H1 (cell line): Measurements from ENCODE around the gene PRLHR. TPM values are rescaled to one million over a fixed set of nuclear protein-coding genes. Genes with fewer than 3 reads are reported as not detected.

Experiments used
- CTCF ChIA-PET: fragments of 300-600 bp; sonication (Branson Sonifier 250); formaldehyde crosslinking; loops from one replicate; lab custom pipeline; 2021; ENCODE audit not compliant: partially characterized antibody; lab: Charles Lee
- POLR2A ChIA-PET: fragments of 300-600 bp; sonication (Branson Sonifier 250); formaldehyde crosslinking; loops from one replicate; lab custom pipeline; 2021; ENCODE audit warnings: inconsistent platforms; ENCODE audit not compliant: partially characterized antibody; lab: Charles Lee
- DNase-seq, 2 experiments: peaks; one replicate each; pipeline versions ENCODE4 v3.0.0 to v3.0.0-alpha.2; 2010 to 2022; ENCODE audit warnings: low spot score in 2 of 2, low read depth in 1 of 2, mixed read lengths in 1 of 2
- FAIRE-seq: peaks from 2 replicates; lab custom pipeline; 2011; peaks lifted over from hg19 to GRCh38; lab: Jason Lieb, UNC
- H2AFZ ChIP-seq: 2 replicates; pipeline ENCODE4 v1.8.1; 2012; ENCODE audit warnings: low read length, inconsistent platforms
- H2AK5ac ChIP-seq: 2 replicates; pipeline ENCODE4 v1.6.1; 2013; ENCODE audit warnings: low read depth, low read length
- H2BK120ac ChIP-seq: replicated peaks from 2 replicates; pipeline ENCODE3; 2013; ENCODE audit warnings: low read depth, low read length, inconsistent platforms
- H2BK12ac ChIP-seq: 2 replicates; pipeline ENCODE4 v1.6.1; 2013; ENCODE audit warnings: low read depth, low read length
- H2BK15ac ChIP-seq: 2 replicates; pipeline ENCODE4 v1.6.1; 2013; ENCODE audit warnings: low read length
- H2BK20ac ChIP-seq: 2 replicates; pipeline ENCODE4 v1.6.1; 2013; ENCODE audit warnings: low read length
- H2BK5ac ChIP-seq: 2 replicates; pipeline ENCODE4 v1.6.1; 2013; ENCODE audit warnings: low read depth, low read length
- H3K14ac ChIP-seq: 2 replicates; pipeline ENCODE4 v1.6.1; 2013; ENCODE audit warnings: inconsistent platforms; ENCODE audit not compliant: insufficient read length
- H3K18ac ChIP-seq: 2 replicates; pipeline ENCODE4 v1.6.1; 2013; ENCODE audit warnings: low read length; ENCODE audit errors: extremely low read depth
- H3K23ac ChIP-seq: 2 replicates; pipeline ENCODE4 v1.6.1; 2013; ENCODE audit warnings: inconsistent platforms; ENCODE audit not compliant: insufficient read length
- H3K23me2 ChIP-seq: 2 replicates; pipeline ENCODE4 v1.6.1; 2013; ENCODE audit warnings: low read depth, low read length
- H3K27ac ChIP-seq: 2 replicates; pipeline ENCODE4 v1.6.1; 2011; ENCODE audit warnings: low read depth, low read length, inconsistent platforms
- H3K27me3 ChIP-seq, 4 experiments: replicated peaks in 1 of 4; 1 replicate in 1 of 4; 2 replicates in 3 of 4; pipeline versions ENCODE4 v1.6.1 to v1.8.1; 2011 to 2013; ENCODE audit warnings: low read length in 3 of 4, mild to moderate bottlenecking in 3 of 4, inconsistent platforms in 2 of 4, mixed read lengths in 2 of 4, moderate library complexity in 1 of 4; ENCODE audit not compliant: control insufficient read depth in 3 of 4, insufficient read depth in 3 of 4; ENCODE audit errors: extremely low read depth in 1 of 4
- H3K36me3 ChIP-seq, 4 experiments: 2 replicates each; pipeline versions ENCODE4 v1.6.1 to v1.8.1; 2011 to 2013; ENCODE audit warnings: mild to moderate bottlenecking in 4 of 4, low read length in 3 of 4, moderate library complexity in 2 of 4, control low read depth in 1 of 4, inconsistent platforms in 1 of 4; ENCODE audit not compliant: insufficient read depth in 4 of 4, control insufficient read depth in 2 of 4
- H3K4ac ChIP-seq: replicated peaks from 2 replicates; pipeline ENCODE3; 2013; ENCODE audit warnings: low read length, low read depth, mixed read lengths, inconsistent platforms; ENCODE audit not compliant: insufficient read length
- H3K4me1 ChIP-seq, 4 experiments: replicated peaks in 1 of 4; 1 replicate in 1 of 4; 2 replicates in 3 of 4; pipeline versions ENCODE4 v1.6.1 to v1.8.1; 2011 to 2013; ENCODE audit warnings: low read length in 3 of 4, inconsistent platforms in 2 of 4, mixed read lengths in 1 of 4; ENCODE audit not compliant: insufficient read depth in 4 of 4, control insufficient read depth in 3 of 4
- H3K4me2 ChIP-seq, 2 experiments: 2 replicates each; pipeline versions ENCODE4 v1.6.1 to v1.8.1; 2011 to 2013; ENCODE audit warnings: low read depth in 2 of 2, low read length in 2 of 2, control low read depth in 1 of 2, inconsistent platforms in 1 of 2, mild to moderate bottlenecking in 1 of 2; ENCODE audit not compliant: insufficient read depth in 1 of 2
- H3K4me3 ChIP-seq, 4 experiments: fragments of 200-600, 300-600 bp in 1 of 4; sonication (generic), shearing (Covaris generic), sonication (Bioruptor Twin) in 1 of 4; 2 replicates each; pipeline versions ENCODE4 v1.5.1 to v1.8.1; 2011 to 2016; ENCODE audit warnings: low read length in 4 of 4, low read depth in 3 of 4, control low read depth in 2 of 4, inconsistent platforms in 2 of 4, mild to moderate bottlenecking in 2 of 4, mixed read lengths in 1 of 4, moderate library complexity in 1 of 4; ENCODE audit not compliant: insufficient read depth in 2 of 4; ENCODE audit errors: extremely low read depth in 1 of 4
- H3K56ac ChIP-seq: replicated peaks from 2 replicates; pipeline ENCODE3; 2013; ENCODE audit warnings: low read depth, mild to moderate bottlenecking, mixed read lengths, low read length, inconsistent platforms; ENCODE audit not compliant: insufficient read length
- H3K79me1 ChIP-seq: 2 replicates; pipeline ENCODE4 v1.6.1; 2013; ENCODE audit warnings: low read depth, low read length, control low read depth
- H3K79me2 ChIP-seq, 2 experiments: 2 replicates each; pipeline versions ENCODE4 v1.6.1 to v1.8.1; 2012 to 2013; ENCODE audit warnings: low read length in 2 of 2, mild to moderate bottlenecking in 2 of 2, inconsistent platforms in 1 of 2; ENCODE audit not compliant: insufficient read depth in 2 of 2, control insufficient read depth in 1 of 2
- H3K9ac ChIP-seq, 4 experiments: replicated peaks in 1 of 4; 1 replicate in 1 of 4; 2 replicates in 3 of 4; pipeline versions ENCODE4 v1.6.1 to v1.8.1; 2011 to 2013; ENCODE audit warnings: low read depth in 3 of 4, low read length in 3 of 4, control low read depth in 2 of 4, mild to moderate bottlenecking in 2 of 4, moderate library complexity in 2 of 4, inconsistent platforms in 1 of 4; ENCODE audit errors: extremely low read depth in 1 of 4
- H3K9me3 ChIP-seq, 2 experiments: 2 replicates each; pipeline versions ENCODE4 v1.6.1 to v1.8.1; 2012 to 2013; ENCODE audit warnings: mild to moderate bottlenecking in 2 of 2, moderate library complexity in 2 of 2, control low read depth in 1 of 2, inconsistent platforms in 1 of 2, low read depth in 1 of 2, low read length in 1 of 2, mixed read lengths in 1 of 2; ENCODE audit not compliant: insufficient read depth in 2 of 2
- H4K20me1 ChIP-seq, 2 experiments: replicated peaks in 1 of 2; 2 replicates each; pipeline versions ENCODE3 to v1.8.1; 2011 to 2013; ENCODE audit warnings: inconsistent platforms in 2 of 2, low read length in 2 of 2, mild to moderate bottlenecking in 1 of 2; ENCODE audit not compliant: insufficient read depth in 2 of 2, control insufficient read depth in 1 of 2
- H4K5ac ChIP-seq: 2 replicates; pipeline ENCODE4 v1.6.1; 2013; ENCODE audit warnings: low read length, low read depth, mixed read lengths, inconsistent platforms; ENCODE audit not compliant: insufficient read length
- H4K8ac ChIP-seq: 2 replicates; pipeline ENCODE4 v1.8.0; 2013; ENCODE audit warnings: mild to moderate bottlenecking, moderate library complexity, low read length, inconsistent platforms; ENCODE audit not compliant: insufficient read depth; ENCODE audit errors: extremely low read depth
- H4K91ac ChIP-seq: replicated peaks from 2 replicates; pipeline ENCODE3; 2013; ENCODE audit warnings: low read length, mixed read lengths, inconsistent platforms; ENCODE audit not compliant: insufficient read length
- CTCF ChIP-seq, 3 experiments: IDR thresholded peaks; 1 replicate in 2 of 3; 2 replicates in 1 of 3; pipeline versions ENCODE4 v1.5.1 to v1.6.1; 2011; ENCODE audit warnings: low read length in 3 of 3, mild to moderate bottlenecking in 3 of 3, inconsistent platforms in 2 of 3, low read depth in 1 of 3, moderate library complexity in 1 of 3; ENCODE audit not compliant: insufficient read depth in 1 of 3; ENCODE audit errors: control extremely low read depth in 1 of 3
- GABPA ChIP-seq: IDR thresholded peaks from 2 replicates; pipeline ENCODE4 v1.6.1; 2011; ENCODE audit warnings: mild to moderate bottlenecking, low read length, moderate library complexity, borderline replicate concordance; ENCODE audit not compliant: insufficient read depth
- HDAC6 ChIP-seq: IDR thresholded peaks from one replicate; pipeline ENCODE4 v1.7.1; 2012; ENCODE audit warnings: low read depth, mild to moderate bottlenecking, inconsistent platforms, low read length, moderate library complexity
- JUN ChIP-seq: IDR thresholded peaks from 2 replicates; pipeline ENCODE4 v1.6.1; 2011; ENCODE audit warnings: low read depth, mild to moderate bottlenecking, improper control_type of control experiment, low read length
- RBBP5 ChIP-seq: IDR thresholded peaks from 2 replicates; pipeline ENCODE4 v1.7.1; 2012; ENCODE audit warnings: low read depth, mild to moderate bottlenecking, inconsistent platforms, low read length, moderate library complexity, borderline replicate concordance
- RNF2 ChIP-seq: fragments of 200-900, 300-1000 bp; sonication (generic); IDR thresholded peaks from 2 replicates; pipeline ENCODE4 v1.7.1; 2016; ENCODE audit warnings: borderline replicate concordance, low read depth, mild to moderate bottlenecking, antibody characterized with exemption, low read length; ENCODE audit not compliant: poor library complexity, severe bottlenecking; ENCODE audit errors: missing control alignments
- SP2 ChIP-seq: IDR thresholded peaks from 2 replicates; pipeline ENCODE4 v1.6.1; 2012; ENCODE audit warnings: mild to moderate bottlenecking, low read length, inconsistent platforms
- SRF ChIP-seq: IDR thresholded peaks from 2 replicates; pipeline ENCODE4 v1.6.1; 2011; ENCODE audit warnings: mild to moderate bottlenecking, low read depth, low read length, moderate library complexity
- TAF7 ChIP-seq: optimal IDR thresholded peaks from 2 replicates; pipeline ENCODE3; 2011; ENCODE audit warnings: low read depth, mild to moderate bottlenecking, inconsistent platforms, low read length, moderate library complexity, borderline replicate concordance
- TEAD4 ChIP-seq: IDR thresholded peaks from 2 replicates; pipeline ENCODE4 v1.6.1; 2012; ENCODE audit warnings: low read depth, low read length, inconsistent platforms, mixed read lengths
- WGBS, 2 experiments: shearing (Covaris generic) in 1 of 2; methylation state at CpG; one replicate each; pipeline versions ENCODE4 v1.1.6 to v1.1.7; 2013 to 2015; ENCODE audit warnings: low lambda C conversion rate in 2 of 2, mixed read lengths in 2 of 2, inconsistent platforms in 1 of 2, low coverage in 1 of 2, missing lambda C conversion rate in 1 of 2; ENCODE audit not compliant: insufficient replicate concordance in 2 of 2, insufficient coverage in 1 of 2, insufficient read length in 1 of 2; ENCODE audit errors: extremely low coverage in 1 of 2, missing lambda C conversion rate in 1 of 2; 5-methylcytosine and 5-hydroxymethylcytosine counted together
- polyA plus RNA-seq, 7 experiments: library from polyadenylated mRNA; depleted of rRNA in 3 of 7; stranded (reverse) in 5 of 7; unstranded in 2 of 7; fragments of >200 nt in 5 of 7; fragments of 200-250 nt in 2 of 7; gene quantifications; 1 replicate in 5 of 7; 2 replicates in 1 of 7; 4 replicates in 1 of 7; pipeline versions ENCODE4 v1.2.1 to v1.2.3, GENCODE V29; 2011 to 2013; ENCODE audit warnings: missing spikeins in 2 of 7, mixed read lengths in 2 of 7
- total RNA-seq: library from RNA; stranded (reverse); fragmentation: NEBNext Ultra II Directional; extraction: Animal tissue kit (Norgen Biotek cat#: 25700); gene quantifications from 2 replicates; pipeline ENCODE4 v1.2.1, GENCODE V29; 2021

PRLHR gene
- total and polyA plus RNA-seq, 2 of the 8 experiments (the other 6 are each of a cell fraction or from before 2014, with no cell fraction given) = not detected

GRCh38 chr10:118569241-118569881 is 26.1 kb downstream of the PRLHR start:
- no peaks in the 10 kb centered on the region for H3K36me3 ChIP-seq
- H3K9me3 ChIP-seq = no peaks in the 10 kb centered on the region
- H3K4me3 ChIP-seq = no peak overlapping the region
- H3K14ac ChIP-seq = no peak overlapping the region
- no peak overlapping the region for H4K5ac ChIP-seq
- no peak overlapping the region for H3K4ac ChIP-seq
- CTCF ChIA-PET = interaction anchor here (0.6 to 5.1 kb wide), 38 partner anchors 10 to 290 kb away, joined by 3 to 65 read pairs (median 4); no protein-coding TSS in a partner anchor
- no peak for DNase-seq
- H3K4me2 ChIP-seq = no peak overlapping the region
- H4K8ac ChIP-seq = no peak overlapping the region
- H3K79me1 ChIP-seq = no peaks in the 10 kb centered on the region
- H2AK5ac ChIP-seq = no peak overlapping the region
- H3K23me2 ChIP-seq = no peaks in the 10 kb centered on the region
- H3K79me2 ChIP-seq = no peaks in the 10 kb centered on the region
- H4K91ac ChIP-seq = no peak overlapping the region
- H3K9ac ChIP-seq = no peak overlapping the region
- H2BK20ac ChIP-seq = no peak overlapping the region
- H2BK15ac ChIP-seq = no peak overlapping the region
- no peak overlapping the region for H2BK5ac ChIP-seq
- FAIRE-seq = no peak
- no peaks in the 10 kb centered on the region for H4K20me1 ChIP-seq
- no peak overlapping the region for H3K56ac ChIP-seq
- H2AFZ ChIP-seq = 0 out of 2 replicates have a peak overlapping the region, but pooled peaks have one; percentile 66
- H3K27me3 ChIP-seq = no peaks in the 10 kb centered on the region; a peak in 1 of 7 replicates
- H3K4me1 ChIP-seq = peaks cover 0 to 7% (median 2%) of the 10 kb centered on the region in 4 experiments; a peak in 3 of 7 replicates
- 93% methylated on average over 8 of the region's 8 CpGs; no CpG with 5 or more reads in 1 of the 2 experiments for WGBS, 2 experiments
- H2BK12ac ChIP-seq = no peak overlapping the region
- no peak overlapping the region for H2BK120ac ChIP-seq
- POLR2A ChIA-PET = interaction anchor here (1.1 kb wide), 1 partner anchor 144 kb away, joined by 3 read pairs; no protein-coding TSS in a partner anchor
- H3K27ac ChIP-seq = no peak overlapping the region
- H3K18ac ChIP-seq = no peak overlapping the region
- no peak overlapping the region for H3K23ac ChIP-seq
- no peak for TF ChIP-seq SRF
- no peak for TF ChIP-seq HDAC6
- no peak for TF ChIP-seq GABPA
- TF ChIP-seq TAF7 = no peak
- no peak for TF ChIP-seq TEAD4
- TF ChIP-seq RNF2 = no peak
- no peak for TF ChIP-seq RBBP5
- TF ChIP-seq JUN = no peak
- no peak for TF ChIP-seq SP2
- TF ChIP-seq CTCF (IDR thresholded peaks at IDR 0.05; ENCODE audit: control extremely low read depth in 1 of 3, insufficient read depth in 1 of 3, low read depth in 1 of 3, low read length in 3 of 3) = no peak
